HG03060 (cell line): ENCODE results near the gene INVS.
"Not testable (repeated sequence)": the region's sequence is repeated elsewhere in the genome, so short reads cannot be mapped to it uniquely, and the experiment has no call there.

ENCODE experiments used
- ATAC-seq: cut with Tn5 transposase; IDR thresholded peaks from one replicate; pipeline ENCODE4 v1.9.1; 2021; ENCODE audit warnings: low read depth, moderate number of reproducible peaks; ENCODE audit not compliant: unreplicated experiment

INVS gene

GRCh38 chr9:100112677-100113336, 13.8 kb downstream of the INVS start:
- ATAC-seq: no peak

- no peak for ATAC-seq
These were observed 18.3 kb downstream of the INVS start for GRCh38 chr9:100117316-100117715.

- ATAC-seq: no peak
These were observed 21.2 kb downstream of the INVS start for GRCh38 chr9:100120286-100120685.

- no peak for ATAC-seq
These were observed 26.2 kb downstream of the INVS start for GRCh38 chr9:100125236-100125635.

GRCh38 chr9:100125910-100126309, 26.9 kb downstream of the INVS start:
- no peak for ATAC-seq

GRCh38 chr9:100126423-100126822, 27.4 kb downstream of the INVS start:
- ATAC-seq: no peak

GRCh38 chr9:100129772-100130171, 30.7 kb downstream of the INVS start:
- no peak for ATAC-seq

- ATAC-seq: no peak
These were observed 32.2 kb downstream of the INVS start for GRCh38 chr9:100131216-100131615.

- ATAC-seq: no peak
These were observed 32.9 kb downstream of the INVS start for GRCh38 chr9:100131875-100132430.

- ATAC-seq: no peak
These were observed 35.7 kb downstream of the INVS start for GRCh38 chr9:100134731-100135130.

GRCh38 chr9:100136799-100137198, 37.8 kb downstream of the INVS start:
- not testable (repeated sequence) for ATAC-seq

- not testable (repeated sequence) for ATAC-seq
These were observed 41.3 kb downstream of the INVS start for GRCh38 chr9:100140303-100140702.

GRCh38 chr9:100141862-100142261, 42.8 kb downstream of the INVS start:
- not testable (repeated sequence) for ATAC-seq

GRCh38 chr9:100145167-100145934, 46.3 kb downstream of the INVS start:
- ATAC-seq: not testable (repeated sequence)

- ATAC-seq: not testable (repeated sequence)
These were observed 46.9 kb downstream of the INVS start for GRCh38 chr9:100145976-100146375.

GRCh38 chr9:100150214-100150613, 51.2 kb downstream of the INVS start:
- ATAC-seq: no peak

- no peak for ATAC-seq
These were observed 61.0 kb downstream of the INVS start for GRCh38 chr9:100160021-100160420.

GRCh38 chr9:100167176-100167575, 68.1 kb downstream of the INVS start:
- ATAC-seq: no peak

GRCh38 chr9:100167915-100168654, 69.0 kb downstream of the INVS start:
- ATAC-seq: no peak

GRCh38 chr9:100170085-100170484, 71.0 kb downstream of the INVS start:
- no peak for ATAC-seq

- ATAC-seq: no peak
These were observed 71.5 kb downstream of the INVS start for GRCh38 chr9:100170556-100170955.
